Right ventricle myocardium inferior (tissue), 1 donor: ENCODE results near the gene PPM1J. TPM values are rescaled to one million over a fixed set of nuclear protein-coding genes. Genes with fewer than 3 reads are reported as not detected.

Source experiments
- ATAC-seq: fragments of 200-7000 bp; cut with Tn5 transposase; one replicate; pipeline ENCODE4 v1.9.1; 2020; ENCODE audit warnings: mild to moderate bottlenecking, moderate library complexity
- DNase-seq: peaks from one replicate; pipeline ENCODE4 v3.0.0; 2021; ENCODE audit errors: missing footprints
- intact Hi-C: fragments of 100-400 bp; cut with DNase I; formaldehyde crosslinking; loops from one replicate; pipeline ENCODE4 v1.11.0; 2022
- total RNA-seq: library from RNA; stranded (reverse); fragmentation: NEBNext Ultra II Directional; extraction: Animal tissue kit (Norgen Biotek cat#: 25700); gene quantifications from one replicate; pipeline ENCODE4 v1.2.1, GENCODE V29; 2021
- donor health status: DM: no; HTN: yes; CAD: no; lungs with severe emphysema.

The PPM1J gene
- total RNA-seq, 1 donor from 2014 or later, result 5.3 TPM

GRCh38 chr1:112708489-112708888, 6.6 kb downstream of the PPM1J start:
- ATAC-seq (no peak), DNase-seq (no peak)
- intact Hi-C loops, result loop anchor here (5.0 kb wide), 1 partner anchor 206 kb away; no protein-coding TSS in a partner anchor

GRCh38 chr1:112708002-112708448, 7.1 kb downstream of the PPM1J start:
- DNase-seq (no peak), ATAC-seq (no peak)
- intact Hi-C loops, result loop anchor here (5.0 kb wide), 1 partner anchor 206 kb away; no protein-coding TSS in a partner anchor

GRCh38 chr1:112707221-112708001, 7.7 kb downstream of the PPM1J start:
- intact Hi-C loops, result loop anchor here (1.0 to 5.0 kb wide), 2 partner anchors 89 to 205 kb away; no protein-coding TSS in a partner anchor
- DNase-seq (peak; percentile 93), ATAC-seq (peak; percentile 79)

- peak; percentile 87 for DNase-seq
- intact Hi-C loops, result loop anchor here (1.0 to 5.0 kb wide), 2 partner anchors 88 to 204 kb away; no protein-coding TSS in a partner anchor
- ATAC-seq, result peak; percentile 90
Observed at GRCh38 chr1:112706505-112707220, 8.5 kb downstream of the PPM1J start, which contains the start of gene RHOC. Gene RHOC (minus strand): TSS chr1:112707127. CDS start chr1:112703799, 3,328 bp downstream.

GRCh38 chr1:112704934-112705627, 10.1 kb downstream of the PPM1J start:
- intact Hi-C loops, result loop anchor here (1.0 to 5.0 kb wide), 3 partner anchors 188 to 314 kb away; no protein-coding TSS in a partner anchor
- DNase-seq (peak; percentile 90), ATAC-seq (peak; percentile 62)

GRCh38 chr1:112704391-112704933, 10.7 kb downstream of the PPM1J start:
- intact Hi-C loops, result loop anchor here (5.0 kb wide), 1 partner anchor 187 kb away; no protein-coding TSS in a partner anchor
- no peak for DNase-seq
- ATAC-seq, result no peak

GRCh38 chr1:112703706-112704105, 11.4 kb downstream of the PPM1J start:
- DNase-seq (no peak), ATAC-seq (no peak)
- intact Hi-C loops, result loop anchor here (5.0 kb wide), 1 partner anchor 186 kb away; no protein-coding TSS in a partner anchor

GRCh38 chr1:112702420-112703261, 12.5 kb downstream of the PPM1J start:
- intact Hi-C loops, result loop anchor here (5.0 kb wide), 1 partner anchor 185 kb away; no protein-coding TSS in a partner anchor
- ATAC-seq, result no peak
- DNase-seq, result no peak

- DNase-seq (no peak), ATAC-seq (no peak)
- intact Hi-C loops, result loop anchor here (5.0 kb wide), 1 partner anchor 185 kb away; no protein-coding TSS in a partner anchor
Observed at GRCh38 chr1:112702067-112702395, 13.1 kb downstream of the PPM1J start.

GRCh38 chr1:112701227-112702066, 13.7 kb downstream of the PPM1J start:
- ATAC-seq (peak; percentile 0), DNase-seq (no peak)
- intact Hi-C loops, result loop anchor here (2.0 to 5.0 kb wide), 2 partner anchors 27 to 184 kb away; partner anchors contain the start of gene MOV10

GRCh38 chr1:112700290-112701226, 14.6 kb downstream of the PPM1J start:
- peak; percentile 79 for ATAC-seq
- intact Hi-C loops, result loop anchor here (2.0 to 5.0 kb wide), 2 partner anchors 26 to 183 kb away; partner anchors contain the start of gene MOV10
- DNase-seq, result peak; percentile 97

- no peak for DNase-seq
- ATAC-seq, result no peak
- intact Hi-C loops, result loop anchor here (2.0 to 5.0 kb wide), 2 partner anchors 25 to 182 kb away; partner anchors contain the start of gene MOV10
Observed at GRCh38 chr1:112699425-112700144, 15.5 kb downstream of the PPM1J start.

- intact Hi-C loops, result no loop called here
- DNase-seq (no peak), ATAC-seq (no peak)
Observed at GRCh38 chr1:112698366-112699310, 16.5 kb downstream of the PPM1J start.

GRCh38 chr1:112697781-112698201, 17.3 kb downstream of the PPM1J start:
- ATAC-seq (no peak), DNase-seq (no peak)
- intact Hi-C loops, result no loop called here
